HepG2 (cell line): Measurements from ENCODE around the gene CPNE1. TPM values are rescaled to one million over a fixed set of nuclear protein-coding genes. Genes with fewer than 3 reads are reported as not detected.

Experiments
- HOXA9 ChIP-seq: sonication (generic); formaldehyde crosslinking; IDR thresholded peaks from 2 replicates; pipeline ENCODE4 v1.8.1; 2022; ENCODE audit warnings: missing genetic modification reagents, mild to moderate bottlenecking, moderate library complexity, borderline replicate concordance
- KLF13 ChIP-seq: sonication (generic); formaldehyde crosslinking; IDR thresholded peaks from 2 replicates; pipeline ENCODE4 v1.4.0; 2020; ENCODE audit warnings: mild to moderate bottlenecking, missing genetic modification reagents
- MYC ChIP-seq: sonication (generic); formaldehyde crosslinking; IDR thresholded peaks from 2 replicates; pipeline ENCODE4 v1.9.0; 2021; ENCODE audit warnings: missing genetic modification reagents, borderline replicate concordance
- POLR2G ChIP-seq: fragments of 200-400 bp; formaldehyde crosslinking; IDR thresholded peaks from 2 replicates; pipeline ENCODE4 v1.6.1; 2018; ENCODE audit warnings: mild to moderate bottlenecking, low read depth, low read length, moderate library complexity
- STAG1 ChIP-seq: sonication (generic); formaldehyde crosslinking; IDR thresholded peaks from 2 replicates; pipeline ENCODE4 v1.4.0; 2020; ENCODE audit warnings: missing genetic modification reagents
- TCF7 ChIP-seq: sonication (generic); IDR thresholded peaks from 2 replicates; pipeline ENCODE4 v1.6.1; 2016; ENCODE audit warnings: antibody characterized with exemption, low read depth
- TOE1 ChIP-seq: sonication (generic); formaldehyde crosslinking; IDR thresholded peaks from 2 replicates; pipeline ENCODE4 v1.4.0; 2020; ENCODE audit warnings: mild to moderate bottlenecking, missing genetic modification reagents
- U2AF2 ChIP-seq: fragments of 200-400 bp; formaldehyde crosslinking; IDR thresholded peaks from 2 replicates; pipeline ENCODE4 v1.6.1; 2017; ENCODE audit warnings: low read depth, mild to moderate bottlenecking, low read length
- ZBTB21 ChIP-seq: sonication (generic); formaldehyde crosslinking; IDR thresholded peaks from 2 replicates; pipeline ENCODE4 v1.4.0; 2020; ENCODE audit warnings: missing genetic modification reagents
- ZNF10 ChIP-seq: sonication (generic); formaldehyde crosslinking; IDR thresholded peaks from 2 replicates; pipeline ENCODE4 v1.4.0; 2020; ENCODE audit warnings: mild to moderate bottlenecking, low read depth, missing genetic modification reagents, borderline replicate concordance
- ZNF230 ChIP-seq: sonication (generic); formaldehyde crosslinking; IDR thresholded peaks from 2 replicates; pipeline ENCODE4 v1.4.0; 2020; ENCODE audit warnings: mild to moderate bottlenecking, missing genetic modification reagents
- ZNF33A ChIP-seq: sonication (generic); formaldehyde crosslinking; IDR thresholded peaks from 2 replicates; pipeline ENCODE4 v1.5.1; 2020; ENCODE audit warnings: missing genetic modification reagents, mild to moderate bottlenecking, moderate library complexity, borderline replicate concordance
- ZNF354B ChIP-seq: sonication (generic); formaldehyde crosslinking; IDR thresholded peaks from 2 replicates; pipeline ENCODE4 v1.8.0; 2022; ENCODE audit warnings: mild to moderate bottlenecking, missing genetic modification reagents
- ZNF431 ChIP-seq: sonication (generic); formaldehyde crosslinking; IDR thresholded peaks from 2 replicates; pipeline ENCODE4 v1.9.0; 2022; ENCODE audit warnings: missing genetic modification reagents, low read depth, mild to moderate bottlenecking, borderline replicate concordance
- ZNF607 ChIP-seq: sonication (generic); formaldehyde crosslinking; IDR thresholded peaks from 2 replicates; pipeline ENCODE4 v1.5.1; 2020; ENCODE audit warnings: missing genetic modification reagents, mild to moderate bottlenecking, borderline replicate concordance
- ZSCAN25 ChIP-seq: sonication (generic); formaldehyde crosslinking; IDR thresholded peaks from 2 replicates; pipeline ENCODE4 v1.8.0; 2022; ENCODE audit warnings: mild to moderate bottlenecking, missing genetic modification reagents
- polyA plus RNA-seq, 8 experiments: library from polyadenylated mRNA; depleted of rRNA in 3 of 8; stranded (reverse) in 7 of 8; unstranded in 1 of 8; fragments of >200 nt; fragmentation: Illumina TruSeq in 4 of 8; extraction: Trizol in 4 of 8; gene quantifications; 2 replicates each; pipeline versions ENCODE4 v1.2.1 to v1.2.3, GENCODE V29; 2011 to 2016; ENCODE audit warnings: low read depth in 4 of 8, missing spikeins in 1 of 8, mixed read lengths in 1 of 8; ENCODE audit not compliant: insufficient read depth in 1 of 8
- total RNA-seq, 5 experiments: library from RNA; depleted of rRNA; stranded (reverse); fragments of >200 nt; fragmentation: Illumina TruSeq; extraction: Trizol; gene quantifications; 2 replicates each; pipeline ENCODE4 v1.2.3, GENCODE V29; 2016; ENCODE audit warnings: low read depth in 1 of 5
- TF ChIP-seq, protein P1 (sequence below): sonication (generic); formaldehyde crosslinking; IDR thresholded peaks from 2 replicates; pipeline ENCODE4 v1.8.0; 2022; ENCODE audit warnings: mild to moderate bottlenecking, missing genetic modification reagents
- TF ChIP-seq, protein P2 (sequence below): IDR thresholded peaks from 2 replicates; pipeline ENCODE4 v1.6.1; 2018; ENCODE audit warnings: missing genetic modification reagents, mild to moderate bottlenecking, missing compliant biosample characterization
- TF ChIP-seq, protein P3 (sequence below): sonication (generic); formaldehyde crosslinking; IDR thresholded peaks from 2 replicates; pipeline ENCODE4 v1.4.0; 2020; ENCODE audit warnings: missing genetic modification reagents, low read depth, mild to moderate bottlenecking, borderline replicate concordance
- TF ChIP-seq, protein P4 (sequence below): IDR thresholded peaks from 2 replicates; pipeline ENCODE4 v1.6.1; 2012; ENCODE audit warnings: low read depth, low read length, improper control_type of control experiment
- TF ChIP-seq, protein P5 (sequence below): sonication (generic); formaldehyde crosslinking; IDR thresholded peaks from 2 replicates; pipeline ENCODE4 v1.4.0; 2020; ENCODE audit warnings: missing genetic modification reagents

Gene CPNE1
- total and polyA plus RNA-seq, 2 of the 13 experiments (the other 11 are each of a cell fraction or from before 2014, with no cell fraction given), result 408 to 431 TPM

DNA sequence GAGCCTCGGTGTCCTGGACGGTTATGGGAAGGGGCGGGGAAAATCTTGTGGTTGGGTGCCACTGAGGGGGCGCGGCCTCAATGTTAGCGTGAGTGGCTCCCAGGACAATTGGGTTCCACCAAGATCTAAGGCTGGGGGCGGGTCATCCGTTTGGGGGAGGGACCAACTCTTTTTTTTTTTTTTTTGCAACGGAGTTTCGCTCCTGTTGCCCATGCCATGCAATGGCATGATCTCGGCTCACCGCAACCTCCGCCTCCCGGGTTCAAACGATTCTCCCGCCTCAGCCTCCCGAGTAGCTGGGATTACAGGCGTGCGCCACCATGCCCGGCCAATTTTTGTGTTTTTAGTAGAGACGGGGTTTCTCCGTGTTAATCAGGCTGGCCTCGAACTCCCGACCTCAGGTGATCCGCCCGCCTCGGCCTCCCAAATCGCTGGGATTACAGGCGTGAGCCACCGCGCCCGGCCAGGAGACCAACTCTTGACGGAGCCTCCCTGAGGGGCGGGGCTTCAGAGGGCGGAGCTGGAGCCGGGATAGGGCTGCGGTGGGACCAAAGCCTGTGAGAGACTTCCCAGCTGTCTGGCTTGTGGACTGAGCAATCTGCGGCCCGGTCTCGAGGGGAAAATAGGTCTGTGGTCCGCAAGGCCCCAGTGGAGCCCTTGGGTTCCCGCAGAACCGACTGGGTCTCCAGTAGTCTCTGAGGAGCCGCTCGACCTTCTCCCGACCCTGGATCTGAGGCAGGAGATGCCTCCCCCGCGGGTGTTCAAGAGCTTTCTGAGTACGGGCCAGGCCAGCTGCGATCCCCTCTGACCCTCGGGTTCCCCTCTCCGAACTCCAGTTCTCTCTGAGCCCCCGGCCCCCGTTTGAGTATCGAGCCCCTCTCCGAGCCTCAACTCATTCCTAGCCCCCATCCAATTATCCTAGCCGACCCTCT lies 48.0 kb downstream of the CPNE1 start (continued):
- TF ChIP-seq, protein P1, sequence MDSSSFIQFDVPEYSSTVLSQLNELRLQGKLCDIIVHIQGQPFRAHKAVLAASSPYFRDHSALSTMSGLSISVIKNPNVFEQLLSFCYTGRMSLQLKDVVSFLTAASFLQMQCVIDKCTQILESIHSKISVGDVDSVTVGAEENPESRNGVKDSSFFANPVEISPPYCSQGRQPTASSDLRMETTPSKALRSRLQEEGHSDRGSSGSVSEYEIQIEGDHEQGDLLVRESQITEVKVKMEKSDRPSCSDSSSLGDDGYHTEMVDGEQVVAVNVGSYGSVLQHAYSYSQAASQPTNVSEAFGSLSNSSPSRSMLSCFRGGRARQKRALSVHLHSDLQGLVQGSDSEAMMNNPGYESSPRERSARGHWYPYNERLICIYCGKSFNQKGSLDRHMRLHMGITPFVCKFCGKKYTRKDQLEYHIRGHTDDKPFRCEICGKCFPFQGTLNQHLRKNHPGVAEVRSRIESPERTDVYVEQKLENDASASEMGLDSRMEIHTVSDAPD (CRISPR knock-in tag), result 0 out of 2 replicates have a peak, but pooled peaks have one; percentile 63
- TF ChIP-seq, protein P2, sequence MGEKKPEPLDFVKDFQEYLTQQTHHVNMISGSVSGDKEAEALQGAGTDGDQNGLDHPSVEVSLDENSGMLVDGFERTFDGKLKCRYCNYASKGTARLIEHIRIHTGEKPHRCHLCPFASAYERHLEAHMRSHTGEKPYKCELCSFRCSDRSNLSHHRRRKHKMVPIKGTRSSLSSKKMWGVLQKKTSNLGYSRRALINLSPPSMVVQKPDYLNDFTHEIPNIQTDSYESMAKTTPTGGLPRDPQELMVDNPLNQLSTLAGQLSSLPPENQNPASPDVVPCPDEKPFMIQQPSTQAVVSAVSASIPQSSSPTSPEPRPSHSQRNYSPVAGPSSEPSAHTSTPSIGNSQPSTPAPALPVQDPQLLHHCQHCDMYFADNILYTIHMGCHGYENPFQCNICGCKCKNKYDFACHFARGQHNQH (CRISPR knock-in tag), result peak; percentile 86
- no peak for TF ChIP-seq KLF13 (CRISPR knock-in tag)
- peak; percentile 38 for TF ChIP-seq TCF7
- TF ChIP-seq ZBTB21, result no peak; the same call in 1 of the 2 replicates
- TF ChIP-seq MYC (CRISPR knock-in tag), result peak; percentile 53; the same call in 1 of the 2 replicates
- TF ChIP-seq POLR2G, result peak; percentile 87
- TF ChIP-seq STAG1 (CRISPR knock-in tag), result peak; percentile 14; the same call in 1 of the 2 replicates
- TF ChIP-seq ZNF10 (CRISPR knock-in tag), result 0 out of 2 replicates have a peak, but pooled peaks have one; percentile 10
- TF ChIP-seq, protein P3, sequence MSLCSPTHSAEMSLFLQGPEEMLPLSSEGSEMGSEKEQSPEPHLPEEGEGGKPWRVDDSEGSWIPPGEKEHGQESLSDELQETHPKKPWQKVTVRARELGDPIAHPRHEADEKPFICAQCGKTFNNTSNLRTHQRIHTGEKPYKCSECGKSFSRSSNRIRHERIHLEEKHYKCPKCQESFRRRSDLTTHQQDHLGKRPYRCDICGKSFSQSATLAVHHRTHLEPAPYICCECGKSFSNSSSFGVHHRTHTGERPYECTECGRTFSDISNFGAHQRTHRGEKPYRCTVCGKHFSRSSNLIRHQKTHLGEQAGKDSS (CRISPR knock-in tag), result peak; percentile 78
- TF ChIP-seq ZSCAN25 (CRISPR knock-in tag), result peak; percentile 49; the same call in 1 of the 2 replicates
- TF ChIP-seq ZNF431 (CRISPR knock-in tag), result no peak
- peak; percentile 64; the same call in 1 of the 2 replicates for TF ChIP-seq ZNF33A (CRISPR knock-in tag)
- TF ChIP-seq ZNF607, result peak; percentile 77
- 0 out of 2 replicates have a peak, but pooled peaks have one; percentile 57 for TF ChIP-seq ZNF230 (CRISPR knock-in tag)
- TF ChIP-seq, protein P4, sequence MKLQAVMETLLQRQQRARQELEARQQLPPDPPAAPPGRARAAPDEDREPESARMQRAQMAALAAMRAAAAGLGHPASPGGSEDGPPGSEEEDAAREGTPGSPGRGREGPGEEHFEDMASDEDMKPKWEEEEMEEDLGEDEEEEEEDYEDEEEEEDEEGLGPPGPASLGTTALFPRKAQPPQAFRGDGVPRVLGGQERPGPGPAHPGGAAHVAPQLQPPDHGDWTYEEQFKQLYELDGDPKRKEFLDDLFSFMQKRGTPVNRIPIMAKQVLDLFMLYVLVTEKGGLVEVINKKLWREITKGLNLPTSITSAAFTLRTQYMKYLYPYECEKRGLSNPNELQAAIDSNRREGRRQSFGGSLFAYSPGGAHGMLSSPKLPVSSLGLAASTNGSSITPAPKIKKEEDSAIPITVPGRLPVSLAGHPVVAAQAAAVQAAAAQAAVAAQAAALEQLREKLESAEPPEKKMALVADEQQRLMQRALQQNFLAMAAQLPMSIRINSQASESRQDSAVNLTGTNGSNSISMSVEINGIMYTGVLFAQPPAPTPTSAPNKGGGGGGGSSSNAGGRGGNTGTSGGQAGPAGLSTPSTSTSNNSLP, result peak; percentile 54; the same call in 1 of the 2 replicates
- no peak for TF ChIP-seq HOXA9 (CRISPR knock-in tag)
- 0 out of 2 replicates have a peak, but pooled peaks have one; percentile 42 for TF ChIP-seq U2AF2
- TF ChIP-seq ZNF354B (CRISPR knock-in tag), result 0 out of 2 replicates have a peak, but pooled peaks have one; percentile 65
- TF ChIP-seq TOE1, result no peak; the same call in 1 of the 2 replicates
- TF ChIP-seq, protein P5, sequence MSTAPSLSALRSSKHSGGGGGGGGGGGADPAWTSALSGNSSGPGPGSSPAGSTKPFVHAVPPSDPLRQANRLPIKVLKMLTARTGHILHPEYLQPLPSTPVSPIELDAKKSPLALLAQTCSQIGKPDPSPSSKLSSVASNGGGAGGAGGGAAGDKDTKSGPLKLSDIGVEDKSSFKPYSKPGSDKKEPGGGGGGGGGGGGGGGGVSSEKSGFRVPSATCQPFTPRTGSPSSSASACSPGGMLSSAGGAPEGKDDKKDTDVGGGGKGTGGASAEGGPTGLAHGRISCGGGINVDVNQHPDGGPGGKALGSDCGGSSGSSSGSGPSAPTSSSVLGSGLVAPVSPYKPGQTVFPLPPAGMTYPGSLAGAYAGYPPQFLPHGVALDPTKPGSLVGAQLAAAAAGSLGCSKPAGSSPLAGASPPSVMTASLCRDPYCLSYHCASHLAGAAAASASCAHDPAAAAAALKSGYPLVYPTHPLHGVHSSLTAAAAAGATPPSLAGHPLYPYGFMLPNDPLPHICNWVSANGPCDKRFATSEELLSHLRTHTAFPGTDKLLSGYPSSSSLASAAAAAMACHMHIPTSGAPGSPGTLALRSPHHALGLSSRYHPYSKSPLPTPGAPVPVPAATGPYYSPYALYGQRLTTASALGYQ (CRISPR knock-in tag), result 0 out of 2 replicates have a peak, but pooled peaks have one; percentile 50
